Skeletal muscle satellite cell (primary cell): ENCODE results near the gene PF4V1.

Experiments used
- H3K27me3 ChIP-seq: 2 replicates; pipeline ENCODE4 v1.7.0; 2013; ENCODE audit warnings: low read length; ENCODE audit not compliant: control insufficient read depth, insufficient read depth
- H3K36me3 ChIP-seq: 2 replicates; pipeline ENCODE4 v1.7.0; 2013; ENCODE audit warnings: mild to moderate bottlenecking, control low read depth, low read length; ENCODE audit not compliant: insufficient read depth
- H3K4me1 ChIP-seq: 2 replicates; pipeline ENCODE4 v1.7.0; 2013; ENCODE audit warnings: low read length; ENCODE audit not compliant: control insufficient read depth, insufficient read depth
- H3K4me2 ChIP-seq: 2 replicates; pipeline ENCODE4 v1.7.0; 2013; ENCODE audit warnings: mild to moderate bottlenecking, low read length
- H3K4me3 ChIP-seq: 2 replicates; pipeline ENCODE4 v1.7.0; 2013; ENCODE audit warnings: low read length
- H3K9ac ChIP-seq: 2 replicates; pipeline ENCODE4 v1.7.0; 2013; ENCODE audit warnings: mild to moderate bottlenecking, low read depth, low read length, moderate library complexity
- H3K9me3 ChIP-seq: replicated peaks from 2 replicates; pipeline ENCODE4 v1.7.0; 2013; ENCODE audit warnings: mild to moderate bottlenecking, control low read depth, low read length

Gene PF4V1

GRCh38 chr4:73864365-73864764, 11.3 kb downstream of the PF4V1 start:
- Histone ChIP-seq H3K9ac (peak overlapping the region; percentile 9), H3K4me1 (peaks cover 45% of the 10 kb centered on the region), H3K27me3 (no peaks in the 10 kb centered on the region), H3K36me3 (no peaks in the 10 kb centered on the region), H3K4me3 (no peak overlapping the region), H3K4me2 (peak overlapping the region; percentile 57), H3K9me3 (no peaks in the 10 kb centered on the region)

GRCh38 chr4:73864961-73865360, 11.9 kb downstream of the PF4V1 start:
- Histone ChIP-seq H3K4me1 (peaks cover 48% of the 10 kb centered on the region), H3K9me3 (no peaks in the 10 kb centered on the region), H3K27me3 (no peaks in the 10 kb centered on the region)

GRCh38 chr4:73865431-73866096, 12.5 kb downstream of the PF4V1 start:
- no peaks in the 10 kb centered on the region for H3K36me3 ChIP-seq
- no peak overlapping the region for H3K4me3 ChIP-seq
- peak overlapping the region; percentile 9 for H3K9ac ChIP-seq
- no peaks in the 10 kb centered on the region for H3K9me3 ChIP-seq
- H3K4me2 ChIP-seq = no peak overlapping the region
- H3K27me3 ChIP-seq = no peaks in the 10 kb centered on the region
- H3K4me1 ChIP-seq = peaks cover 50% of the 10 kb centered on the region

More at GRCh38 chr4:73864961-73865360, 11.9 kb downstream of the PF4V1 start:
- Histone ChIP-seq H3K9ac (peak overlapping the region; percentile 9), H3K4me2 (peak overlapping the region; percentile 57), H3K4me3 (no peak overlapping the region), H3K36me3 (no peaks in the 10 kb centered on the region)

GRCh38 chr4:73866246-73866645, 13.2 kb downstream of the PF4V1 start:
- no peak overlapping the region for H3K9ac ChIP-seq
- peaks cover 50% of the 10 kb centered on the region for H3K4me1 ChIP-seq
- no peaks in the 10 kb centered on the region for H3K36me3 ChIP-seq
- no peak overlapping the region for H3K4me3 ChIP-seq
- no peaks in the 10 kb centered on the region for H3K9me3 ChIP-seq
- no peak overlapping the region for H3K4me2 ChIP-seq
- no peaks in the 10 kb centered on the region for H3K27me3 ChIP-seq

- no peaks in the 10 kb centered on the region for H3K27me3 ChIP-seq
- no peak overlapping the region for H3K9ac ChIP-seq
- no peak overlapping the region for H3K4me2 ChIP-seq
- no peaks in the 10 kb centered on the region for H3K9me3 ChIP-seq
- no peak overlapping the region for H3K4me3 ChIP-seq
- H3K36me3 ChIP-seq = no peaks in the 10 kb centered on the region
- peaks cover 41% of the 10 kb centered on the region for H3K4me1 ChIP-seq
Measured at GRCh38 chr4:73867783-73868182, 14.7 kb downstream of the PF4V1 start.

GRCh38 chr4:73868206-73869129, 15.4 kb downstream of the PF4V1 start:
- Histone ChIP-seq H3K9me3 (no peaks in the 10 kb centered on the region), H3K36me3 (no peaks in the 10 kb centered on the region), H3K27me3 (no peaks in the 10 kb centered on the region), H3K4me3 (peak overlapping the region; percentile 75), H3K4me1 (peaks cover 39% of the 10 kb centered on the region), H3K4me2 (peak overlapping the region; percentile 94), H3K9ac (peak overlapping the region; percentile 81)

- peak within 1 kb of the TSS; percentile 81 for H3K9ac ChIP-seq
- peak within 1 kb of the TSS; percentile 94 for H3K4me2 ChIP-seq
- no peaks in the 10 kb centered on the region for H3K36me3 ChIP-seq
- no peaks in the 10 kb centered on the region for H3K9me3 ChIP-seq
- H3K27me3 ChIP-seq = no peaks in the 10 kb centered on the region
- peak within 1 kb of the TSS; percentile 75 for H3K4me3 ChIP-seq
- H3K4me1 ChIP-seq = peaks cover 36% of the 10 kb centered on the region
Measured at GRCh38 chr4:73869130-73870055, 16.3 kb downstream of the PF4V1 start, which contains the start of gene CXCL1. Gene CXCL1 (plus strand): TSS chr4:73869393. CDS start chr4:73869471, 78 bp downstream.

GRCh38 chr4:73870260-73870659, 17.2 kb downstream of the PF4V1 start:
- H3K4me3 ChIP-seq = peak overlapping the region; percentile 75
- no peaks in the 10 kb centered on the region for H3K36me3 ChIP-seq
- no peaks in the 10 kb centered on the region for H3K9me3 ChIP-seq
- H3K4me1 ChIP-seq = peaks cover 33% of the 10 kb centered on the region
- H3K4me2 ChIP-seq = peak overlapping the region; percentile 94
- H3K9ac ChIP-seq = peak overlapping the region; percentile 81
- no peaks in the 10 kb centered on the region for H3K27me3 ChIP-seq

GRCh38 chr4:73870768-73871167, 17.7 kb downstream of the PF4V1 start:
- Histone ChIP-seq H3K9me3 (no peaks in the 10 kb centered on the region), H3K4me1 (peaks cover 32% of the 10 kb centered on the region), H3K36me3 (no peaks in the 10 kb centered on the region), H3K27me3 (no peaks in the 10 kb centered on the region), H3K4me2 (peak overlapping the region; percentile 94), H3K9ac (peak overlapping the region; percentile 81), H3K4me3 (peak overlapping the region; percentile 75)

GRCh38 chr4:73871511-73872310, 18.6 kb downstream of the PF4V1 start:
- H3K9me3 ChIP-seq = no peaks in the 10 kb centered on the region
- H3K4me2 ChIP-seq = peak overlapping the region; percentile 94
- no peak overlapping the region for H3K4me3 ChIP-seq
- no peak overlapping the region for H3K9ac ChIP-seq
- peaks cover 34% of the 10 kb centered on the region for H3K4me1 ChIP-seq
- no peaks in the 10 kb centered on the region for H3K36me3 ChIP-seq
- no peaks in the 10 kb centered on the region for H3K27me3 ChIP-seq
